HCT116 (cell line): ENCODE data around the gene PRKAG3. TPM values are rescaled to one million over a fixed set of nuclear protein-coding genes. Genes with fewer than 3 reads are reported as not detected.

Experiments used
- ATAC-seq: fragments of 200-7000 bp; cut with Tn5 transposase; 2 replicates; pipeline ENCODE4 v1.9.1; 2020; ENCODE audit warnings: mild to moderate bottlenecking, moderate library complexity
- BruUV-seq: library from RNA; stranded (reverse); fragments of 400-500 nt; replicated peaks from 2 replicates; lab custom pipeline; 2021; lab: Mats Ljungman, UMichigan
- CTCF ChIA-PET: fragments of 300-600 bp; sonication (Branson Sonifier 250); formaldehyde crosslinking; loops from one replicate; lab custom pipeline; 2021; ENCODE audit warnings: antibody characterized with exemption; lab: Charles Lee
- POLR2A ChIA-PET: fragments of 300-600, 350-600 bp; sonication (Branson Sonifier 250); formaldehyde crosslinking; loops from one replicate; lab custom pipeline; 2021; ENCODE audit warnings: antibody characterized with exemption; lab: Charles Lee
- RAD21 ChIA-PET, 2 experiments: fragments of 300-600 bp; sonication (Branson Sonifier 250); formaldehyde crosslinking; loops; one replicate each; lab custom pipeline; 2023; ENCODE audit warnings: low total read pairs in 2 of 2; ENCODE audit not compliant: uncharacterized antibody in 2 of 2, unreplicated experiment in 2 of 2, low non-redundant PET in 1 of 2; lab: Charles Lee
- DNase-seq: peaks from one replicate; pipeline ENCODE4 v3.0.0-alpha.2; 2010; ENCODE audit warnings: low read depth, low spot score
- H2AFZ ChIP-seq: fragments of 200-600 bp; shearing (Covaris generic), sonication (generic); 2 replicates; pipeline ENCODE4 v1.6.1; 2017; ENCODE audit warnings: low read depth, mixed run types, mixed read lengths, antibody characterized with exemption, low read length; ENCODE audit not compliant: poor library complexity, severe bottlenecking
- H3K27ac ChIP-seq: 2 replicates; pipeline ENCODE4 v1.5.1; 2012; ENCODE audit warnings: low read depth, low read length
- H3K27me3 ChIP-seq: fragments of 200-600 bp; sonication (generic); 2 replicates; pipeline ENCODE4 v1.6.1; 2016; ENCODE audit warnings: mixed run types, low read length, mixed read lengths; ENCODE audit not compliant: insufficient read depth
- H3K36me3 ChIP-seq, 2 experiments: fragments of 200-500 bp in 1 of 2; fragments of 200-600 bp in 1 of 2; sonication (Bioruptor generic) in 1 of 2; sonication (generic) in 1 of 2; 2 replicates each; pipeline versions ENCODE4 v1.5.1 to v1.6.1; 2014 to 2016; ENCODE audit warnings: low read length in 2 of 2, inconsistent platforms in 1 of 2, mixed read lengths in 1 of 2, mixed run types in 1 of 2; ENCODE audit not compliant: insufficient read depth in 2 of 2, control insufficient read depth in 1 of 2
- H3K4me1 ChIP-seq, 2 experiments: fragments of 200-600 bp in 1 of 2; sonication (generic) in 1 of 2; 2 replicates each; pipeline versions ENCODE4 v1.5.1 to v1.6.1; 2012 to 2017; ENCODE audit warnings: low read length in 2 of 2, inconsistent platforms in 1 of 2, mild to moderate bottlenecking in 1 of 2, mixed read lengths in 1 of 2, mixed run types in 1 of 2, moderate library complexity in 1 of 2; ENCODE audit not compliant: insufficient read depth in 2 of 2, control insufficient read depth in 1 of 2
- H3K4me2 ChIP-seq: fragments of 200-600 bp; sonication (generic); 2 replicates; pipeline ENCODE4 v1.6.1; 2017; ENCODE audit warnings: mixed run types, low read length, mixed read lengths
- H3K4me3 ChIP-seq, 2 experiments: fragments of 200-600 bp in 1 of 2; sonication (generic) in 1 of 2; replicated peaks in 1 of 2; 2 replicates each; pipeline ENCODE4 v1.5.1; 2011 to 2016; ENCODE audit warnings: low read length in 2 of 2, control low read depth in 1 of 2, low read depth in 1 of 2, mild to moderate bottlenecking in 1 of 2, mixed read lengths in 1 of 2, mixed run types in 1 of 2
- H3K79me2 ChIP-seq: fragments of 200-600 bp; sonication (generic); 2 replicates; pipeline ENCODE4 v1.6.1; 2017; ENCODE audit warnings: mild to moderate bottlenecking, mixed run types, low read length, moderate library complexity, mixed read lengths; ENCODE audit not compliant: insufficient read depth
- H3K9ac ChIP-seq: fragments of 200-600 bp; sonication (generic); 2 replicates; pipeline ENCODE4 v1.6.1; 2016; ENCODE audit warnings: low read length, mixed read lengths
- H3K9me2 ChIP-seq: fragments of 200-600 bp; sonication (generic), shearing (Covaris generic); 2 replicates; pipeline ENCODE4 v1.6.1; 2017; ENCODE audit warnings: mixed run types, mild to moderate bottlenecking, moderate library complexity; ENCODE audit not compliant: insufficient read depth
- H3K9me3 ChIP-seq, 2 experiments: fragments of 200-500 bp in 1 of 2; fragments of 200-600 bp in 1 of 2; sonication (Bioruptor generic) in 1 of 2; sonication (generic) in 1 of 2; 2 replicates each; pipeline ENCODE4 v1.6.1; 2014 to 2017; ENCODE audit warnings: low read length in 2 of 2, mixed read lengths in 2 of 2, inconsistent platforms in 1 of 2, low read depth in 1 of 2, mild to moderate bottlenecking in 1 of 2, mixed run types in 1 of 2, moderate library complexity in 1 of 2; ENCODE audit not compliant: control insufficient read depth in 1 of 2, insufficient read depth in 1 of 2
- H4K20me1 ChIP-seq: fragments of 200-600 bp; sonication (generic), shearing (Covaris generic); 2 replicates; pipeline ENCODE4 v1.6.1; 2017; ENCODE audit warnings: mixed run types, mild to moderate bottlenecking, moderate library complexity; ENCODE audit not compliant: insufficient read depth
- CBX3 ChIP-seq: IDR thresholded peaks from 2 replicates; pipeline ENCODE4 v1.6.1; 2012; ENCODE audit warnings: low read depth
- CEBPB ChIP-seq: IDR thresholded peaks from 2 replicates; pipeline ENCODE4 v1.6.1; 2012; ENCODE audit warnings: low read depth
- EGR1 ChIP-seq: IDR thresholded peaks from 2 replicates; pipeline ENCODE4 v1.6.1; 2012; ENCODE audit warnings: low read depth
- POLR2A ChIP-seq: IDR thresholded peaks from 2 replicates; pipeline ENCODE4 v1.7.0; 2011; ENCODE audit warnings: borderline replicate concordance; ENCODE audit not compliant: insufficient read depth, insufficient read length; ENCODE audit errors: extremely low read depth
- POLR2AphosphoS5 ChIP-seq: IDR thresholded peaks from 2 replicates; pipeline ENCODE4 v1.6.1; 2011; ENCODE audit warnings: mild to moderate bottlenecking, low read depth, low read length, moderate library complexity
- RAD21 ChIP-seq: IDR thresholded peaks from 2 replicates; pipeline ENCODE4 v1.6.1; 2012; ENCODE audit warnings: low read depth, mild to moderate bottlenecking
- SP1 ChIP-seq: IDR thresholded peaks from 2 replicates; pipeline ENCODE4 v1.6.1; 2012; ENCODE audit warnings: low read depth
- SRF ChIP-seq: IDR thresholded peaks from 2 replicates; pipeline ENCODE4 v1.6.1; 2012; ENCODE audit warnings: low read depth
- TCF7L2 ChIP-seq: IDR thresholded peaks from 2 replicates; pipeline ENCODE4 v1.7.0; 2011; ENCODE audit warnings: borderline replicate concordance, inconsistent platforms; ENCODE audit not compliant: insufficient read depth, insufficient read length; ENCODE audit errors: extremely low read depth
- ZFX ChIP-seq: fragments of 450-650 bp; IDR thresholded peaks from 2 replicates; pipeline ENCODE4 v1.6.1; 2017
- ZNF274 ChIP-seq: fragments of 200-500 bp; sonication (Bioruptor generic); IDR thresholded peaks from 2 replicates; pipeline ENCODE4 v1.6.1; 2014; ENCODE audit warnings: mild to moderate bottlenecking, low read depth, low read length, inconsistent platforms
- intact Hi-C: fragments of 100-400 bp; cut with micrococcal nuclease; formaldehyde crosslinking; loops from 2 replicates; pipeline ENCODE4 v1.10.0; 2022
- total RNA-seq: library from RNA; stranded (reverse); gene quantifications from one replicate; pipeline ENCODE4 v1.2.1, GENCODE V29; 2021; ENCODE audit not compliant: unreplicated experiment
- TF ChIP-seq, protein P1 (sequence below): IDR thresholded peaks from 2 replicates; pipeline ENCODE4 v1.6.1; 2012
- TF ChIP-seq, protein P2 (sequence below), 3 experiments: fragments of 200-600 bp in 1 of 3; sonication (generic) in 1 of 3; IDR thresholded peaks in 2 of 3; conservative IDR thresholded peaks in 1 of 3; 2 replicates each; pipeline ENCODE4 v1.5.1; 2012 to 2017; ENCODE audit warnings: low read depth in 2 of 3, low read length in 2 of 3, antibody characterized with exemption in 1 of 3, borderline replicate concordance in 1 of 3, control low read depth in 1 of 3, mild to moderate bottlenecking in 1 of 3, mixed read lengths in 1 of 3, mixed run types in 1 of 3, moderate library complexity in 1 of 3; ENCODE audit not compliant: insufficient read depth in 1 of 3
- TF ChIP-seq, protein P3 (sequence below): IDR thresholded peaks from 2 replicates; pipeline ENCODE4 v1.6.1; 2012; ENCODE audit warnings: low read depth

The PRKAG3 gene
- total RNA-seq, 1 experiment from 2014 or later: not detected

DNA sequence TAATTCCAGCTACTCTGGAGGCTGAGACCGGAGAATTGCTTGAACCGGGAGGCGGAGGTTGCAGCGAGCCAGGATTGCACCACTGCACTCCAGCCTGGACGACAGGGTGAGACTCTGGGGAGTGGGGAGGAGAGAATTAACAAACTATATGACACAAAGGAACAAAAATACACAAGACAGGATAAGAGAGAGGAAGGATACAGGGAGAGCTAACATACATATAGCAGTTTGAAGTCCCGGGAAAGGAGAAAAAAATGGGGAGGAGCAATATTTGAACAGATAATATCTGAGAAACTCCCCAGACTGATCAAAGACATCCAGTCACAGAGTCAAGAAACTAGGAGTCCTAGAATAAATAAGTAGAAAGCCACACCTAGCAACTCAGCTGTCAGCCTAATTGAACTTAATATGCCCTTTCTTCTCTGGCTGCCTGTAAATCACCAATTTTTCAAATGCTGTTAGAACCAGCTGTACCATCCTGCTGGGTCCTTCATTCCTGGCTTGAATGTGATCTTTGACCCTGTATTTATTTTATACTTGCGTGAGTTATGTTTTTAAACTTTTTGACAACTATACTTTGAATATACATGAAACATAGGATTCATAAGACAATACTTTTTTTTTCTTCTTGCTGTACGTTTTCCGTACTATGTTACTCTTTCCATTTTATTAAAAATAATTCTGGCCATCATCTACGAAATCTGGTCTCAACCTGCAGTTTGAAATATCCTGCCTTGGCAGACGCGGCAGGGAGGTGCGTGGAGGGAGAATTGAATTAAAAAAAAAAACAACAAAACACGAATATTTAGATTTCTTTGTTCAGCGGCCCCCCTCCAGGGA, 50.5 kb downstream of the PRKAG3 start:
- no peak for ATAC-seq
- CTCF ChIA-PET: no interaction called here
- no peaks in the 10 kb centered on the region for H3K27me3 ChIP-seq
- H3K79me2 ChIP-seq: no peaks in the 10 kb centered on the region
- no peaks in the 10 kb centered on the region for H3K36me3 ChIP-seq
- H3K9me2 ChIP-seq: no peaks in the 10 kb centered on the region
- RAD21 ChIA-PET: no interaction called here
- TF ChIP-seq, protein P1, sequence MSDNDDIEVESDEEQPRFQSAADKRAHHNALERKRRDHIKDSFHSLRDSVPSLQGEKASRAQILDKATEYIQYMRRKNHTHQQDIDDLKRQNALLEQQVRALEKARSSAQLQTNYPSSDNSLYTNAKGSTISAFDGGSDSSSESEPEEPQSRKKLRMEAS: no peak
- no peak for TF ChIP-seq SRF
- TF ChIP-seq, protein P2, sequence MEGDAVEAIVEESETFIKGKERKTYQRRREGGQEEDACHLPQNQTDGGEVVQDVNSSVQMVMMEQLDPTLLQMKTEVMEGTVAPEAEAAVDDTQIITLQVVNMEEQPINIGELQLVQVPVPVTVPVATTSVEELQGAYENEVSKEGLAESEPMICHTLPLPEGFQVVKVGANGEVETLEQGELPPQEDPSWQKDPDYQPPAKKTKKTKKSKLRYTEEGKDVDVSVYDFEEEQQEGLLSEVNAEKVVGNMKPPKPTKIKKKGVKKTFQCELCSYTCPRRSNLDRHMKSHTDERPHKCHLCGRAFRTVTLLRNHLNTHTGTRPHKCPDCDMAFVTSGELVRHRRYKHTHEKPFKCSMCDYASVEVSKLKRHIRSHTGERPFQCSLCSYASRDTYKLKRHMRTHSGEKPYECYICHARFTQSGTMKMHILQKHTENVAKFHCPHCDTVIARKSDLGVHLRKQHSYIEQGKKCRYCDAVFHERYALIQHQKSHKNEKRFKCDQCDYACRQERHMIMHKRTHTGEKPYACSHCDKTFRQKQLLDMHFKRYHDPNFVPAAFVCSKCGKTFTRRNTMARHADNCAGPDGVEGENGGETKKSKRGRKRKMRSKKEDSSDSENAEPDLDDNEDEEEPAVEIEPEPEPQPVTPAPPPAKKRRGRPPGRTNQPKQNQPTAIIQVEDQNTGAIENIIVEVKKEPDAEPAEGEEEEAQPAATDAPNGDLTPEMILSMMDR (IDR thresholded peaks at IDR 0.05 in 2 of 3, conservative IDR thresholded peaks at IDR 0.05 in 1 of 3; ENCODE audit: borderline replicate concordance in 1 of 3, insufficient read depth in 1 of 3, low read depth in 2 of 3, low read length in 2 of 3): no peak
- TF ChIP-seq SP1: no peak
- no peak for TF ChIP-seq POLR2AphosphoS5
- no peak for TF ChIP-seq POLR2A
- TF ChIP-seq ZNF274: no peak
- no peak for TF ChIP-seq ZFX
- TF ChIP-seq EGR1: no peak
- TF ChIP-seq, protein P3, sequence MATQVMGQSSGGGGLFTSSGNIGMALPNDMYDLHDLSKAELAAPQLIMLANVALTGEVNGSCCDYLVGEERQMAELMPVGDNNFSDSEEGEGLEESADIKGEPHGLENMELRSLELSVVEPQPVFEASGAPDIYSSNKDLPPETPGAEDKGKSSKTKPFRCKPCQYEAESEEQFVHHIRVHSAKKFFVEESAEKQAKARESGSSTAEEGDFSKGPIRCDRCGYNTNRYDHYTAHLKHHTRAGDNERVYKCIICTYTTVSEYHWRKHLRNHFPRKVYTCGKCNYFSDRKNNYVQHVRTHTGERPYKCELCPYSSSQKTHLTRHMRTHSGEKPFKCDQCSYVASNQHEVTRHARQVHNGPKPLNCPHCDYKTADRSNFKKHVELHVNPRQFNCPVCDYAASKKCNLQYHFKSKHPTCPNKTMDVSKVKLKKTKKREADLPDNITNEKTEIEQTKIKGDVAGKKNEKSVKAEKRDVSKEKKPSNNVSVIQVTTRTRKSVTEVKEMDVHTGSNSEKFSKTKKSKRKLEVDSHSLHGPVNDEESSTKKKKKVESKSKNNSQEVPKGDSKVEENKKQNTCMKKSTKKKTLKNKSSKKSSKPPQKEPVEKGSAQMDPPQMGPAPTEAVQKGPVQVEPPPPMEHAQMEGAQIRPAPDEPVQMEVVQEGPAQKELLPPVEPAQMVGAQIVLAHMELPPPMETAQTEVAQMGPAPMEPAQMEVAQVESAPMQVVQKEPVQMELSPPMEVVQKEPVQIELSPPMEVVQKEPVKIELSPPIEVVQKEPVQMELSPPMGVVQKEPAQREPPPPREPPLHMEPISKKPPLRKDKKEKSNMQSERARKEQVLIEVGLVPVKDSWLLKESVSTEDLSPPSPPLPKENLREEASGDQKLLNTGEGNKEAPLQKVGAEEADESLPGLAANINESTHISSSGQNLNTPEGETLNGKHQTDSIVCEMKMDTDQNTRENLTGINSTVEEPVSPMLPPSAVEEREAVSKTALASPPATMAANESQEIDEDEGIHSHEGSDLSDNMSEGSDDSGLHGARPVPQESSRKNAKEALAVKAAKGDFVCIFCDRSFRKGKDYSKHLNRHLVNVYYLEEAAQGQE: no peak
- no peak for TF ChIP-seq RAD21
- no peak for TF ChIP-seq CEBPB
- no peak for TF ChIP-seq CBX3
- no peak for TF ChIP-seq TCF7L2
- TF ChIP-seq, all 23 proteins: peak for 0
- Histone ChIP-seq H3K27ac (no peak overlapping the region), H3K4me3 (no peak overlapping the region), H4K20me1 (no peaks in the 10 kb centered on the region), H2AFZ (no peak overlapping the region), H3K9ac (no peak overlapping the region), H3K9me3 (peaks cover 0 to 16% of the 10 kb centered on the region in 2 experiments; a peak in 2 of 4 replicates), H3K4me1 (peaks cover 0 to 5% of the 10 kb centered on the region in 2 experiments; a peak in 2 of 4 replicates), H3K4me2 (no peak overlapping the region)
- POLR2A ChIA-PET: no interaction called here
- intact Hi-C loops: no loop called here
- DNase-seq: no peak
- BruUV-seq: no TSS peak
